Activated naive CD4-positive, alpha-beta T cell treated with anti-CD3 and anti-CD28 coated beads, Interleukin-2, amount 50 U/mL, for 16 hours (primary cell): ENCODE data around the gene NNAT.

ENCODE experiments used
- DNase-seq: peaks from one replicate; pipeline ENCODE4 v3.0.0-alpha.2; 2020

Gene NNAT

GRCh38 chr20:37567671-37568588, 46.9 kb downstream of the NNAT start:
- no peak for DNase-seq

GRCh38 chr20:37570419-37570818, 49.4 kb downstream of the NNAT start:
- DNase-seq = no peak

GRCh38 chr20:37571033-37571432, 50.0 kb downstream of the NNAT start:
- no peak for DNase-seq
